ENCODE data around the gene ARHGEF11.

Gene ARHGEF11

DNA sequence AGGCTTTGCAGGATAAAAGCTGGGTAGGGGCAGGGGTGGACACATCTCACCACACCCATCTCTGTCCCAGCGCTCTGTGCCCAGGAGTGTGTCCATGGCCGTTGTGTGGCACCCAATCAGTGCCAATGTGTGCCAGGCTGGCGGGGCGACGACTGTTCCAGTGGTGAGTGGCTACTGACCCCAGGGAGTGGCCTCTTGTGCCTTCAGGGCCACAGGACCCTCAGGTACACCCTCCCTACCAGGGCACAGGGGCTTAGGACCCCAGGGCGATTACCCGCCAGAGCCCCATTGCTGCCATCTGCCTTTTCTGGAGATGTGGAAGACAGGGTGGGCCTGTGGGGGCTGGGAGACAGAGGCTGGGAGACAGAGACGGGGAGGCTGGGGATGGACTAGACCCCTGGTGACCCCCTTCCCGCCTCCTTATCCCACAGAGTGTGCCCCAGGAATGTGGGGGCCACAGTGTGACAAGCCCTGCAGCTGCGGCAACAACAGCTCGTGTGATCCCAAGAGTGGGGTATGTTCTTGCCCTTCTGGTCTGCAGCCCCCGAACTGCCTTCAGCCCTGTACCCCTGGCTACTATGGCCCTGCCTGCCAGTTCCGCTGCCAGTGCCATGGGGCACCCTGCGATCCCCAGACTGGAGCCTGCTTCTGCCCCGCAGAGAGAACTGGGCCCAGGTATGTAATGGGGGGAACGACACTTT lies 139.2 kb downstream of the ARHGEF11 start:
- no peak for DNase-seq

DNA sequence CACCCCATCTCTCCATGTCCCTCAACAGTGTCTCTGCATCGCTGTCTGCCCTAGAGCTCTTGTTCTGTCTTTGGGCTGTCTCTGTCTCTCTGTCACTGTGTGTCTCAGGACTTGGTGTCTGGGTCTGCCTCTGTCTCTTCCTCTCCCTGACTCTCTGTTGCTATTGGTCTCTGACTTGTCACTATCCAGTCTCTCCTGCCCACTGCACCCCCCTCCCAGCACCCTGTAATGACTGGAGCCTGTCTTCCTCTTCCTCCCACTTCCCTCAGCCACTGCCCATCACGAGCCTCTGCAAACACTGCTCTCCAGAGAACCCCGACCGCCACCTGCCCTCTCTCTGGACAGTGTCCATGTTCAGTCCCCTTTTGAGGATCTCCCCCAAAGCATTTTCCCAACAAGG lies 139.9 kb downstream of the ARHGEF11 start:
- DNase-seq, result no peak

DNA sequence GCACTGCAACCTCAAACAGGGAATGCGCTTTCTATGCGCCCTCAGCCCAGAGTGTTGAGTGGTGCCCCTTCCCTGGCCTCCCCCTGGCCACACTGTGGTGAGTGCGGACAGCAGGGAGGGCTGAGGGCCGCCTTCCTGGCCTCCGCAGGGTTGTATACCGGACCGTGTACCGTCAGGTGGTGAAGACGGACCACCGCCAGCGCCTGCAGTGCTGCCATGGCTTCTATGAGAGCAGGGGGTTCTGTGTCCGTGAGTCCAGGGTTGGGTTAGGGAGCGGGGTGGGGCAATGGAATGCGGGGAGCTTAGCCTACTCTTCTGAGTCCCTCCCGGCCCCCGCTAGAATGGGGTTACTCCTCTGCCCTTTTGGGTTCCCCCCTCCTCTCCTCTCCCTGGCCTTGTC lies 140.4 kb downstream of the ARHGEF11 start:
- no peak for DNase-seq

DNA sequence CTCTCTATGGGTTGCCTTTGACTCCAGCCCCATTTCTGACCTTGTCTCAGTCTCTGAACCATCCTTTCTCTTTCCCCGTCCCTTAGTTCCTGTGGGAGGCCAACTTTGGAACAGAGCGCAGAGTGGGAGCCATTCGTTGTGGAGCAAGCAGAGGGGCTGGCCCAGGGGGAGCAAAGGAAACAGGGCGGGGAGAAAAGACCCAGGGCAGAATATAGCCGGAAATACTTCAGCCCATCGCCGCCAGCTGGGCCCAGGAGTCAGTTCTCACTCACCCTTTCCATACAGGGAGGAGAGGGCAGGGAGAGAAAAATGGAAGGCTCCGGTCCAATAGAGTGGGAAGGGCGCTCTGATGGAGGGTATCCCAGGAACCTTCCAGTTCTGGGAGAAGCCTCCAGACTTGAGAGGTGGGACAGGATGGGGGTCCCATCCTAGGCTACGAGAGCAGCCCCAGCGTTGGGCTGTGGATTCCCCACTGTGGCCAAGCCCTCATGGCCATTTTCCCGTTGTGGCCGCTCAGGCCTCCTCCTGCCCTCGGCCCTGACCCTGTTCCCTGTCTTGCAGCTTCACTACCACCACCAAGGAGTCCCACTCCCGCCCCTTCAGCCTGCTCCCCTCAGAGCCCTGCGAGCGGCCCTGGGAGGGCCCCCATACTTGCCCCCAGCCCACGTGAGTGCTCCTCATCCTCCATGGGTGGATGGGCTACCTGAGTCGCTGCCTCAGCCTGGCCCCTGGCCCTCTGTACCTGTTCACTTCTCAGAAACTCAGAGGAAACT lies 141.2 kb downstream of the ARHGEF11 start:
- no peak for DNase-seq

DNA sequence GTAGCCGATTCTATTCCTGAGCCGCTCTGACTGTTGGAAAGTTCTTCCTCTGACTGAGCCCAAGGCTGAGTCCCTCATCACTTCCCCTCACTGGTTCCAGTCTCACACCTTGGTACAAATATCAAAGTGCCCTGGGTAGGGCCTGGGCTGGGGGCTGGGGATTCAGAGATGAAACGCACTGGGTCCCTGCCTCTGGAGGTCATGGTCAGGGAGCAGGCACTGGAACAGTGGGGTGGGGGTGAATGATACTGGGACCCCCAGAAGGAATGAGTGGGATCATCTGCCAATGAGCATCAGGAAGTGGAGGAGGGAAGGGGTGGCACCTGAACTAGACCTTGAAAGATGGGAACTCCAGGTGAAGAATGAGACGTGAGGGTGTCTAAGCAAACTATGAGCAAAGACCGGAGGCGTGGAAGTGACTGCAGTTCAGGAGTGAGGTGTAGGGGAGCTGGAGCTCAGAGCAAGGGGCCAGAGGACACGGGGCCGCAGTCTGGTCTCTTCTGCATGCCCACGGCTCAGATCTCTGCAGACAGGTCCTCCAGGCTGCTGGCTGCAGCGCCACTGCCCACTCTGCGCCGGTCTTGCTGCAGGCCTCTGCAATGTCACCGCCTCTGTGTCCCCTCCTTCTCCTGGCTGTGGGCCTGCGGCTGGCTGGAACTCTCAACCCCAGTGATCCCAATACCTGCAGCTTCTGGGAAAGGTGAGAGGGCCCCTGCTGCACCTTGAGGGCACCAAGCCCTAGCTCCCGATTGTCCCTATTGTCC lies 142.0 kb downstream of the ARHGEF11 start:
- no peak for DNase-seq

DNA sequence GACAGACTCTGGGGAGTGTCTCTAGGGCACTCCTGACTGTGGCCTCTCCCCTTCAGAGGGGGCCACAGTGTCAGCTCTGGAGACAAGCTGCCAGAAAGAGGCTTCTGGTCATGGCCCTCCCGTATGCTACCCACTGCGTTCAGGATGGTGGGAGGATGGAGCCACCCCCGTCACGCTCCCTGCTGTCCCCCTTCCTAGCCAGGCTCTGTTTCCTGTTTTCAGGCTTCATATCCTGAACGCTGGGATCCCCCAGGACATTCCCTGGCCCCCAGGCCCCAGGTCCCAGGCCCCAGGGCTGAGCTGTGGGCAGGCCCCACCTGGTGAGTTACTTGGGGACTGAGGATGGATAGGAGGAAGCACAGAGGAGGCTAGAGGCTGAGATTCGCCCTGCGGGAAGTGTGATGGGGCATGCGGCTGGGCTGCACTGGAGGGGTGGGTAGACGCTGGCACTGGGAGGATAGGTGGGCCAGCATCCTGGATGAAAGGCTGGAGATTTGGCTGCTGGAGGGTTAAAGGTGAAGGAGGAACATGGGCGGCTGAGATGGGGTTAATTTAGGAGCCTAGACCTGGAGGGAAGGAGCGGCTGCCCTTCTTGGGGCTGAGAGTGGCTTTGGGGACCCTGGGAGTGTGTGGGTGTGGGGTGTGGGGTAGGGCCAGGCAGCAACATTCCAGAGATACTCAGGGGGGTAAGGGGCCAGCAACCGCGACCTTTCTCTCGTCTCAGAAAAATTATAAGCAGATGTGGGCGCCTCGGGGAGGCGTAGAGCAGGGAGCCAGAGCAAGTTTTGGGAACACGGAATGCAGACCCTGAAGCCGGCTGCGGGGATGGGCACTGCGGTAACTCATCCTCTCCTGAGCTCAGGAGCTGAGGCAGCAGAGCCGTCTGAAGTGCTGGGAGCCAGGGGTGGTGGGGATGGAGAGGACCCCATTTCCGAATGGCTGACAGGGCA lies 143.3 kb downstream of the ARHGEF11 start:
- DNase-seq, result no peak

DNA sequence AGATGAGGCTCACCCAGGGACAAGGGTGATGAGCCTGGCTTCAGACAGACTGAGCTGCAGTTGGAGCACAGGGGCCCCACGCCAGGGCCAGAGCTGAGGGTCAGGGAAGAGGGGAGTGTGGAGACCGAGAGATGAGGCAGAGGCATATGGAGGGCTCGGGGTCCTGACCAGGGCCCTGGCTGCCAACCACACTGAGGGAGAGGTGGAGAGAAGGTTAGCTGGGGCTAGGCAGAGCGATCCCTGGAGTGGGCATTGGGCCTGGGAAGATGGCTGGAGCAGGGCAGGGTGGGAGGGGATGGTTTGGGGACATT lies 144.0 kb downstream of the ARHGEF11 start:
- no peak for DNase-seq

DNA sequence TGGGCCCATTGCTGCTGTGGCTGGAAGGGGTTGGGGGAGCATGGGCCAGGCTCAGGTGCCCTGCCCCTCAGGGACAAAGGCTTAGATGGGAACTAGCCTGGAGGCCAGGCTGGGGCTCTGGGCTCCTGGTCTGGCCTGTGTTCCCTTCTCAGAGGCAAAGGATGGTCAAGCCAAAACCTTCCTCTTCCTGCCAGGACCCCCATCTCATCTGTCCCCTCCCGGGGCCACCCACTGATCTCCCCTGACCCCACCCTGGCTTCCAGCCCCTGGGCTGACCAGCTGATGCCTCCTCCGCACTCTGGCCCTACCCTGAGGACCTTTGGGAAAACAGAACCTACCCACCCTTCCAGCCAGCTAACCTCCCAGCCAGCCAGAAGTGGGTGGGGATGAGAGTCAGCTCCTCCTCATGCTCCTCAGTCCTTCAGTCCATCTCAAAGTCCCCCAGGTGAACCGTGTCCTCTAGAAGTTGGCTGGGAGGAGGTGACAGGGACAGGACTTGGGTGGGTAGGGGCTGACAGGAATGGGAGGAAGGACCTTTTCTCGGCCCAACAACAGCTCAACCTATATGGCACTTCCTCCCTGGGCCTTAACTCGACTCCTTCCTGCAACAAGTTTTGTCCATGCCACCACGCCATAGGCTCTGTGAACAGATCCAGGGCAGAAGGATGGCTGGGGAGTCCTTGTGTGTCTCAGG lies 144.5 kb downstream of the ARHGEF11 start:
- DNase-seq, result no peak

DNA sequence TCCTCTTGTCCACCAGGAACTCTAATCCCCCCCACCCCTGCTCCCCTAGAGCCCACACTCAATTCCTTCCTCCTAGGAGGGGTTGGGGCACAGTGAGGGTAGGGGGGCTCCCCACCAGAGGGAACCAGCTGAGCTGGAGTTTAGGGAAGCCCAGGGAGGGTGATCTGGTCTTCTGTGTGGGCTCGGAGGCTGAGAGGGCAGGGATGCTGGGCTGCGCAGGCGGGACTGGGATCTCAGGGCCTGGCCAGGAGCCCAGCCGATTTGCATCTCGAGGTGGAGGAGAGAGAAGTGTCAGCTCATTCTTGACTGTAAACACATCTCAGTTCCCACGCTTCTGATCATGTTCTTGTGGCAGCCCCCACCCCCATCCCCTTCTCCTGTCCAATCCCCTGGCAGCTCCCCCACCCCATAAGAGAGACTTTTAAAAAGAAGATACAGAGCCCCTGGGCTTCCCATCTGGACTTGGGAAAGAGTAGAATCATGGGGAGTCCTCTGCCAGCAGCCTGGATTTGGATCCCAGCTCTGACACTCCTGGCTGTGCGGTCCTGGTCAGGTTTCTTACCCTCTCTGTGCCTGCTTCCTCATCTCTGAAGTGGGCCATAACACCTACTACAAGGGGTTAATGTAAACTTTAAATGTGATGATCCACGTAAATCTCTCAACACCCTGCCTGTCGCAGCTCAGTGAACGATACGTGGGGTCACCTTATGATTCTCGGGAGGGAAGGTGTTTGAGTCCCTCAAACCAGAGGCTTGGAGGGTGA lies 145.4 kb downstream of the ARHGEF11 start:
- DNase-seq, result no peak

DNA sequence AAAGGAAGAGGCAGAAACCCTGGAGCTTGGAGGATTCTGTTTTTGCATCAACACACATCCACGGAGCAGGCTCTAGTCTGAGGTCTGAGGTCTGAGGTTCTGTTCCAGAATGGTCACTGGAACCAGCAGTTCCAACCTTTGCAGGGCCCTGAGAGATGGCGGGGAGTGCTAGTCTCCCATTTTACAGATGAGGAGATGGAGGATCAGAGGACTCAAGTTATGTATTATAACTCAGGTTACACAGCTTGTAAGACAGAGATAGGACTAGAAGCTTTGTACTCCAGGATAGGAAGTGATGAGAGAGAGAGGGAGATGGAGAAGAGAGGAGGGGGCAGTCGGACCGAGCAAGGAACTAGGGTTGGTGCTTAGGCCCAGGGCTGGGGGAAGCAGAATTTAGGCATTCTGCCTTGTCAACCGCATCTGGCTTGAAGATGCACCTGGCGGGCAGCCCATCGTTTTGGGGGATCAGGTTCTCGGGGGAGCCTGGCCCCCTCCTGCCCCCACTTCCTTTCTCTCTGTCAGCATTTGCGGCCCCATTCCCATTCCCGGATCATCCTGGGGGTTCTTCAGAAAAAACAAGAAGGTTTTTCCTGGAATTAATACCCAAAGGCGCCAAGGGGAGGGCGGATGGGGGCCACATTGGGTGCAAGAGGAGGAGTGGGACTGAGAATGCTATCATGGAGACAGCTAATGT lies 146.4 kb downstream of the ARHGEF11 start:
- no peak for DNase-seq

- DNase-seq, result no peak
Measured at GRCh38 chr1:156898161-156898566, 147.4 kb downstream of the ARHGEF11 start.

DNA sequence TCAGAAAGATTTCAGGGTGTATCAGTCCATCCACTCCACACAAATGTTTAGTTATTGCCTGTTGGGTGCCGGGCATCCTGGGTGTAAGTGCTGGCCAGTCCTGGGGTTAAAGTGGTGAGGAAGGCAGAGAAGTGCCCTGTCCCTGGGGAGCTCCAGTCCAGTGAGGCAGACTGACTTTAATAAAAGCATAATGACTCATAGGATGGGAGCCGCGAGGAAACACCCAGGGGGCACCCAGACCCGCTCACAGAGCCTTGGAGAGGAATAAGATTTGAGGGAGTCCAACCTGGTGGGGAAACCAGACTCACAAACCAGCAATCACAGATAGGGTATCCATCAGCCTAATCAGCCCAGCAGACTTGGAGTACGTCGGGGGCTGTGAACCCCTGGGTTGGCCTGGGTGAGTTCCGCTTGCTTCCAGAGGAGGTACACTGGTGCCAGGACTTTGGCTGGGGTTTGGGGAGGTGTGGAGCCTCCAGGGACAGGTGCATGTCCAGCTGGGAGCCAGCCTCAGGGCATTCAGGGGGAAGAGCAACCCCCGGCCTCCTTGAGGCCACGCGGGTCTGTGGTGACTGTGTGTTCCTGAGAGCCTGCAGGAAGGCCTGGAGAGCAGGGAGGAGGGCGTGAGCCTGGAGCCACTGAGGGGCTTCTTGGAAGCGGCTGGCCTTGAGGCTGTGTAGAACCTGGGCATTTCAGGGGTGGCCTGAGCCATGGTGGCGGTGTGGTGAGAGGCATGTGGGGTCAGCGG lies 148.3 kb downstream of the ARHGEF11 start:
- no peak for DNase-seq

GRCh38 chr1:156896490-156897033 lies 149.0 kb downstream of the ARHGEF11 start:
- no peak for DNase-seq

DNA sequence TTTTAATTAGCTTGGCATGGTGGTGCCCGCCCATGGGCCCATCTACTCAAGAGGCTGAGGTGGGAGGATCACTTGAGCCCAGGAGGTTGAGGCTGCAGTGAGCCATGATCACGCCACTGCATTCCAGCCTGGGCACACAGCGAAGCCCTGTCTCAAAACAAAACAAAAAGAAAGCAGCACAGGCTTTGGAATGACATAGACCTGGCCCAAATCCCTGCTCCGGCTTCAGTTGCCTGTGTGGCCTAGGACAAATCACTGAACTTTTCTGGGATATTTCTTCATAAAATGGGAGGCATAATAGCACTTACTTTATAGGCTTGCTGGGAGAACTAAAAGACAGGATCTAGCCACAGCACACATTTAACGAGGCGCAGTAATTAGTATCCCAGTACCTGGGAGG lies 149.6 kb downstream of the ARHGEF11 start:
- no peak for DNase-seq

DNA sequence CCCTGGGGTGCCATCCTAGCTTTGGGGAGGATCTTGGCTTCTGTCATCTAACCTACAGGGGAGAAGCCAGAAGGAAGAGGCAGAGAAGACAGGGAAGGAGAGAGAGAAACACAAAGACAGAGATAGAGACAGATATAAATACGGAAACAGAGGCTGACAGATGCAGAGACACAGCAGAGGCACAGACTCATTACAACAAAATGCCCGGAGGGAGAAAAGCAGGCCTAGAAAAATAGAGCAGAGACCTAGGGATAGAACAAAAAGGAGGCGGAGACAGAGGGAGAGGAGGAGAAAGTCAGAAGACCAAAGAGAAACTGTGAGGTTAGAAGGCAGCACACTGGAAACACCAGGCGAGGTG lies 150.1 kb downstream of the ARHGEF11 start:
- no peak for DNase-seq

DNA sequence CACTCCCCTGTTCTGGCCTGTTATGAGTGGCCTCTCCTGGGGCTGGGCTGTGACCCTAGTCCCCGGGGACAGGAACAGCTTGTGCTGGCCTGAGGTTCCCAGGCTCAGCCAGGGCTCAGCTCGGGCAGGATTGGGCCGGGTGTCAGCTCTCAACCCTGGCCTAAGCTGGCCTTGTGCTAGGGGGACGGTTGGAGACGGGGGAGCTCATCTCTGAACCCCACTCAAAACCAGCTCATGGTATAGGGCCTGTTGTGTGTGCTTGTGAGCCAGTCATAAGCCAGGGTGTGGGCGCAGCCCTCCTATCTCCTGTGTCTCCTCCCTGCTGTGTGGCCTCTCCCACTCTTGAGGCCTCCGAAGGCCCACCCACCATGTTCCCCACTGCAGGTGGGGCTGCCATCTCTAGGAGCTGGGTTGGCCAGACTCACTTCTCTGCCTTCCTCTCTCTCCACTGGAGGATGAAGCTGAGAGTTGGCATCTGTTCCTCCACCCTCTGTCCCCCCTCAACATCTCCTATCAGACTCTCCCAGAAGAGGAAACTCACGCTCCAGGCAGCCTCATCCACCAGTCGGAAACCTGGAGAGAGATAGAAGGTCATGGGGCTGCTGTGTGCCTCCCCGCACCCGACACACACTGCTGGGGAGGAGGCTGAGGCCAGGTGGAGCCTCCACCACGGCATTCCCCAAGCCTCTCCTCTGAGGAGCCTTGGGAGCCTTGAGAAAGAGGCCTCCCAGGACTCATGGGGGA lies 150.7 kb downstream of the ARHGEF11 start:
- DNase-seq, result no peak

DNA sequence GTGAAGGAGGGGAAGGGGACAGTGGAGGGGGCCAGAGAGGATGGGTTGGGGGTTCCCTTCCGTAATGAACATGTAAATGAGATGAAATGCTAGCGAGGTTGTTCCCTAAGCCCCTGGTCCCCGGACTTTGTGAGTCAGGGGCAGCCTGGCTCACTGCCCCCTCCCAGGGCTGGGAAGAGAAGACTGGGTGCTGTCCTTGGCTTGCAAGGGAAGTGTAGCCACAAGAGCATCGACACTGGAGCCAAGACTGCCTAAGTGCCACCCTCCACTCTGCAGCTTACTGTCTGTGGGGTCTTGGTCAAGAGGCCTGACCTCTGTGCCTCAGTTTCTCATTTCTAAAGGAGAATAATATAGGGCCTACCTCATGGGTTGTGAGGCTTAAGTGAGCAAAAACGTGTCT lies 151.5 kb downstream of the ARHGEF11 start:
- no peak for DNase-seq

DNA sequence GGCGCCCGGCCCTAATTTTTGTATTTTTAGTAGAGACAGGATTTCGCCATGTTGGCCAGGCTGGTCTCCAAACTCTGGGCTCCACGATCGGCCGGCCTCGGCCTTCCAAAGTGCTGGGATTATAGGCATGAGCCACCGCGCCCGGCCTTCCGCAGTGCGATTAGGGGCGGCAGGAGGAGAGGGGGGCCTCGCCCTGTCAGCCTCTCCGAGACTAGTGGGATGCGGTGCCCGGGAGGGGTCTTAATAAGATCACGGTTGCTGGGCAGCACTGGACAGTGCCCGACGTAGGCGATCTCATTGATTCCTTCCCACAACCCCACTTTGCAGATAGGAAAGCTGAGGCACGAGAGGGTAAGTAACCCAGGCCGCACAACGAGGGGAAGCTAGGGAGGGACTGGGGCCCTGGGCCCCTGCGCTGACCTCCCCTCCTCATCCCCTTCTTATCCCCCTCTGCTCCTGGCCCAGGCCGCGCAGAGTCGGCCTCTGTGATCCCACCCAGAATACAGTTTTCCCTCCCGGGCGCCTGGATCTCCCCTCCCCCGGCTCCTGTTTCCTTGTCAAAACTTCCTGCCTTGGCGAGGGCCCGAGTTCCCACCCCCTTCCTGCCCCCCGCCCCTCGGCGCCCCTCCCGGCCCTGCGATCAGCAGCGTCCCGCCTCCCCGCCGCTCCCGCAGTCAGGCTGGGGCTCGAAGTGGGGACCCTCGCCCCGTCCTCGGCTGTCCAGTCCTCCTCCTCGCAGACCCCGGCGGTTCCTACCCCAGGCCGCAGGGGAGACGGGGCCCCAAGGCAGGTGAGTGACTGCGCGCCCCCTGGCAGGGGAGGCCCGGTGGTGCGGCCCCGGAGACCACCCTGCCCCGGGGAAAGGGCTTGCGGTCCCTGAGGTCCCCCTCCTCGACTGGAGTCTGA lies 152.2 kb downstream of the ARHGEF11 start, which contains the start of gene PEAR1:
Gene PEAR1 (plus strand): TSS at position 671 of the 906 bp plus-strand sequence. CDS start 10,209 bp downstream, outside the sequence.
- DNase-seq, result no peak
